ENCODE results near the gene TCEA2.

Gene TCEA2

DNA sequence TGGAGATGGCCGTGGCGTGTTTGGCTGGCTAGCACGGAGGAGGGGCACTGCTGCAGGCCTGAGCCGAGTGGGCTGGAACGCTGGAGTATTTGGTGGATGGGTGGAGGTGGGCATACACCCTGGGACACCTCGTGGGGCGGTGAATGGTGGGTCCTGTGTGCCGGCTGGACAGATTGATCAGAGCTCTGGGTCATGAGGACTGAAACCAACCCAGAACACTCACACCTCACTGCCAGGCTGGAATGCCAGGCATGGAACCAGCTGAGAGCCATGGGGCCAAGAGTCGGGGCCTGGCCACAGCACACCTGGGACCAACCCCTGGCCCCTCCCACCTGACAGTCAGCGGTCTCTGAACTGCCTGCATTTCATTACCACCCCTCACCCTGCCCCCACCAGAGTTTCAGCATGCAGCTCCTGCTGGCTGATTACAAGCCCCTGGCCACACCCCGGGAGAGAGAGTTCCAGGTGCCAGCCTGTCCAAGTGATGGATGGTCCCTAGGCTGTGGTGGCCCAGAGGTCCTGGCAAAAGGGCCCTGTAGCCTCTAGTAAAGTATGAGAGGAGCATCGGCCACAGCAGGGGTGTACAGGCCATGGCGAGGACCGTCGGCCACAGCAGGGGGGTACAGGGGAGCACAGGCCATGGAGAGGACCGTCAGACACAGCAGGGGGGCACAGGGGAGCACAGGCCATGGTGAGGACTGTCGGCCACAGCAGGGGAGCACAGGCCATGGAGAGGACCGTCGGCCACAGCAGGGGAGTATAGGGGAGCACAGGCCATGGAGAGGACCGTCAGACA lies 41.1 kb downstream of the TCEA2 start:
- H3K4me3 ChIP-seq (ENCODE audit: low read depth, low read length) = no peak overlapping the region
- no peak for TF ChIP-seq CTCF (IDR thresholded peaks at IDR 0.05; ENCODE audit: borderline replicate concordance, insufficient read depth, low read depth, low read length)

GRCh38 chr20:64104667-64105451 lies 41.9 kb downstream of the TCEA2 start:
- no peak for TF ChIP-seq CTCF (IDR thresholded peaks at IDR 0.05; ENCODE audit: borderline replicate concordance, insufficient read depth, low read depth, low read length)
- no peak overlapping the region for H3K4me3 ChIP-seq (ENCODE audit: low read depth, low read length)

DNA sequence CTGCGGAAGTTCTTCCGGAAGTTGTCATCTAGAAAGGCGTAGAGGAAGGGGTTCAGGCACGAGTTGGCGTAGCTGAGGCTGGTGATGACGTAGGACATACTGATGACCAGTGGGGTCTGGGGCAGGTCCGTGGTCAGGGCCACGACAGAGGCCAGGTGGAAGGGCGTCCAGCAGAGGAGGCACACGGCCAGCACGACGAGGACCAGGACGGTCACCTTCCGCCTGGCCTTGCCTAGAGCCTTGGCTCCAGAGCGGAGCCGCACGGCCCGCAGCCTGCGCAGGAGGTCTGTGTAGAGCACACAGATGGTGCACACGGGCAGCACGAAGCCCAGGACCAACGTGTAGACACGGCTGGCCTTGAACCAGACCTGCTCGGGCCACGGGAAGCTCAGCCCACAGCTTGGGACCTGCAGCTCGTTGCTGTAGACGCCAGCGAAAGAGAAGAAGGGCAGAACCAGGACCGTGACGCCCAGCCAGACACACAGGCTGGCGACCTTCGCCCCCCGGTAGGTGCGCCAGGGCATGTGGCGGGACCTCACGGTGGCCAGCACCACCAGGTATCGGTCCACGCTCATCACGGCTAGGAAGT lies 42.9 kb downstream of the TCEA2 start:
- no peak for TF ChIP-seq CTCF (IDR thresholded peaks at IDR 0.05; ENCODE audit: borderline replicate concordance, insufficient read depth, low read depth, low read length)

GRCh38 chr20:64106435-64106961 lies 43.5 kb downstream of the TCEA2 start:
- H3K4me3 ChIP-seq (ENCODE audit: low read depth, low read length) = no peak overlapping the region
- no peak for TF ChIP-seq CTCF (IDR thresholded peaks at IDR 0.05; ENCODE audit: borderline replicate concordance, insufficient read depth, low read depth, low read length)

More for the DNA sequence above, 42.9 kb downstream of the TCEA2 start:
- H3K4me3 ChIP-seq (ENCODE audit: low read depth, low read length) = no peak overlapping the region

- no peak for TF ChIP-seq CTCF (IDR thresholded peaks at IDR 0.05; ENCODE audit: borderline replicate concordance, insufficient read depth, low read depth, low read length)
- no peak within 1 kb of the TSS for H3K4me3 ChIP-seq (ENCODE audit: low read depth, low read length)
Observed at GRCh38 chr20:64106981-64107735, 44.2 kb downstream of the TCEA2 start, which contains the start of gene NPBWR2. NPBWR2 (minus strand) TSS chr20:64107565; CDS start chr20:64106831, 734 bp downstream.

DNA sequence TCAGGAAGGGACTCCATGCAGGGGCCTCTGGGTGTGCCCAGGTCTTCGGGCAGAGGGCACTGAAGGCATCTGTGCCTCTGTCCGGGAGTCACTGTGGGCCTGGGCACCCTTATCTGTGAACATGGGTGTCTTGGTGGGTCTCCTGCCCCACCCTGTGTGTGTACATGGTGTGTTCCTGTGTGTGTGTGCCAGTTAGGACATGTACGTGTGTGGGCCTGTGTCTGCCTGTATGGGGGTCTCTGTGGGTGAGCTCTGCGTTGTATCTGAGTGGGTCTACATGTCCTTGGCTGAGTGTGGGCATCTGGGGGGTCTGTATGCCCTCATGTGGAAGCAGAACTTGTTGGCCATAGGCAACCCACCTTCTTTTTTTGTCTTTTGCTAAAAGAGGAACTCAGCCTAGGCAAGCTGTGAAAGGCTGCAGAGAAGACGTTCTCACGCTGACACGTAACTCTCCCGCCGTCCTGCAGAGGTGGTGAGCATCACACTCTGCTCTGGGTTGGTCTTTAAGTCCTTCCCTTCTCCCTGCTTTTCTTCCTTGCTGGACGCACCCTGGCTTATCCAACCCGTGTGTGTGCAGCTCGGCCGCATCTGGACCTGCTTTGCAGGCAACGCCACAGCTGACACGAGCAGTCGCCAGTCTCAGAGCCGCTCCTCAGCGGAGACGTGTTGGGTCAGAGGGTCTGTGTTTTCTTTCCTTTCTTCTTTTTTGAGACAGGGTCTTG lies 44.9 kb downstream of the TCEA2 start:
- no peak for TF ChIP-seq CTCF (IDR thresholded peaks at IDR 0.05; ENCODE audit: borderline replicate concordance, insufficient read depth, low read depth, low read length)
- no peak overlapping the region for H3K4me3 ChIP-seq (ENCODE audit: low read depth, low read length)
